ENCODE results near the gene GTPBP6.

DNA sequence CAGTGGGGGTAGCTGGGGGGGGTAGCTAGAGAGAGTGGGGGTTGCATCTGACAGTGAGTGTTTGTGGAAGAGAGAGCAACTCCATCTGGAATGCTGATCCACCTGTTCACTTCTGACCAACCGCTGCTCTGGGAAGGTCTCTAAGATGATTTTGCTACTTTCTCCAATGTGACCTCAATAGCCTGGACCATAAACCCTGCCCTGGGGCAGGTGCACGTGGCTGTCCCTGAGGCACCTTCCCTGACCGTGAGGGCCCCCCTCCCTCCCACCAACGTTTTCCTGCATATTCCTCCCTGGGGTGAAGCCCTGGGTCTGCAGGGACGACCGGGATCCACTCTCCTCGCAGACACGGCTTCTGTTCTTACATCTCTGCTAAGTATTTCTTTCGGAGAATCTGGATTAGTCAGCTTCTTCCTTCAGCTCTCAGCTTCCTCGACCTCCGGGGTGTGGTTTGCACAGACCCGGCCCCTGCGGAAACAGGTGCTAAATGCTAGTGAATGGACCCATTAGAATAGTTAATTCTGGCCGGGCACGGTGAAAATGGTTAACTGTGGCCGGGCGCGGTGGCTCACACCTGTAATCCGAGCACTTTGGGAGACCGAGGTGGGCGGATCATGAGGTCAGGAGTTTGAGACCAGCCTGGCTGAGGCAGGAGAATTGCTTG is 58.8 kb downstream of the GTPBP6 start:
- no peak for TF ChIP-seq EZH2phosphoT487 (IDR thresholded peaks at IDR 0.05; ENCODE audit: borderline replicate concordance)
- no peak for TF ChIP-seq FOSL1 (IDR thresholded peaks at IDR 0.05; ENCODE audit: low read depth)
- no peak for TF ChIP-seq RAD21 (IDR thresholded peaks at IDR 0.05; ENCODE audit: low read depth)
- TF ChIP-seq, protein P1, sequence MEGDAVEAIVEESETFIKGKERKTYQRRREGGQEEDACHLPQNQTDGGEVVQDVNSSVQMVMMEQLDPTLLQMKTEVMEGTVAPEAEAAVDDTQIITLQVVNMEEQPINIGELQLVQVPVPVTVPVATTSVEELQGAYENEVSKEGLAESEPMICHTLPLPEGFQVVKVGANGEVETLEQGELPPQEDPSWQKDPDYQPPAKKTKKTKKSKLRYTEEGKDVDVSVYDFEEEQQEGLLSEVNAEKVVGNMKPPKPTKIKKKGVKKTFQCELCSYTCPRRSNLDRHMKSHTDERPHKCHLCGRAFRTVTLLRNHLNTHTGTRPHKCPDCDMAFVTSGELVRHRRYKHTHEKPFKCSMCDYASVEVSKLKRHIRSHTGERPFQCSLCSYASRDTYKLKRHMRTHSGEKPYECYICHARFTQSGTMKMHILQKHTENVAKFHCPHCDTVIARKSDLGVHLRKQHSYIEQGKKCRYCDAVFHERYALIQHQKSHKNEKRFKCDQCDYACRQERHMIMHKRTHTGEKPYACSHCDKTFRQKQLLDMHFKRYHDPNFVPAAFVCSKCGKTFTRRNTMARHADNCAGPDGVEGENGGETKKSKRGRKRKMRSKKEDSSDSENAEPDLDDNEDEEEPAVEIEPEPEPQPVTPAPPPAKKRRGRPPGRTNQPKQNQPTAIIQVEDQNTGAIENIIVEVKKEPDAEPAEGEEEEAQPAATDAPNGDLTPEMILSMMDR (IDR thresholded peaks at IDR 0.05 in 2 of 3, conservative IDR thresholded peaks at IDR 0.05 in 1 of 3; ENCODE audit: borderline replicate concordance in 1 of 3, insufficient read depth in 1 of 3, low read depth in 2 of 3, low read length in 2 of 3), result no peak
- TF ChIP-seq POLR2AphosphoS5 (IDR thresholded peaks at IDR 0.05; ENCODE audit: low read depth, low read length), result no peak
- TF ChIP-seq, protein P2, sequence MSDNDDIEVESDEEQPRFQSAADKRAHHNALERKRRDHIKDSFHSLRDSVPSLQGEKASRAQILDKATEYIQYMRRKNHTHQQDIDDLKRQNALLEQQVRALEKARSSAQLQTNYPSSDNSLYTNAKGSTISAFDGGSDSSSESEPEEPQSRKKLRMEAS (IDR thresholded peaks at IDR 0.05), result no peak
- TF ChIP-seq, protein P3, sequence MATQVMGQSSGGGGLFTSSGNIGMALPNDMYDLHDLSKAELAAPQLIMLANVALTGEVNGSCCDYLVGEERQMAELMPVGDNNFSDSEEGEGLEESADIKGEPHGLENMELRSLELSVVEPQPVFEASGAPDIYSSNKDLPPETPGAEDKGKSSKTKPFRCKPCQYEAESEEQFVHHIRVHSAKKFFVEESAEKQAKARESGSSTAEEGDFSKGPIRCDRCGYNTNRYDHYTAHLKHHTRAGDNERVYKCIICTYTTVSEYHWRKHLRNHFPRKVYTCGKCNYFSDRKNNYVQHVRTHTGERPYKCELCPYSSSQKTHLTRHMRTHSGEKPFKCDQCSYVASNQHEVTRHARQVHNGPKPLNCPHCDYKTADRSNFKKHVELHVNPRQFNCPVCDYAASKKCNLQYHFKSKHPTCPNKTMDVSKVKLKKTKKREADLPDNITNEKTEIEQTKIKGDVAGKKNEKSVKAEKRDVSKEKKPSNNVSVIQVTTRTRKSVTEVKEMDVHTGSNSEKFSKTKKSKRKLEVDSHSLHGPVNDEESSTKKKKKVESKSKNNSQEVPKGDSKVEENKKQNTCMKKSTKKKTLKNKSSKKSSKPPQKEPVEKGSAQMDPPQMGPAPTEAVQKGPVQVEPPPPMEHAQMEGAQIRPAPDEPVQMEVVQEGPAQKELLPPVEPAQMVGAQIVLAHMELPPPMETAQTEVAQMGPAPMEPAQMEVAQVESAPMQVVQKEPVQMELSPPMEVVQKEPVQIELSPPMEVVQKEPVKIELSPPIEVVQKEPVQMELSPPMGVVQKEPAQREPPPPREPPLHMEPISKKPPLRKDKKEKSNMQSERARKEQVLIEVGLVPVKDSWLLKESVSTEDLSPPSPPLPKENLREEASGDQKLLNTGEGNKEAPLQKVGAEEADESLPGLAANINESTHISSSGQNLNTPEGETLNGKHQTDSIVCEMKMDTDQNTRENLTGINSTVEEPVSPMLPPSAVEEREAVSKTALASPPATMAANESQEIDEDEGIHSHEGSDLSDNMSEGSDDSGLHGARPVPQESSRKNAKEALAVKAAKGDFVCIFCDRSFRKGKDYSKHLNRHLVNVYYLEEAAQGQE (IDR thresholded peaks at IDR 0.05; ENCODE audit: low read depth), result no peak
- TF ChIP-seq EZH2 (IDR thresholded peaks at IDR 0.05), result no peak
- no peak for TF ChIP-seq YY1 (IDR thresholded peaks at IDR 0.05; ENCODE audit: extremely low read depth, insufficient replicate concordance, low read depth, low read length)
- no peak for TF ChIP-seq JUND (IDR thresholded peaks at IDR 0.05)
- TF ChIP-seq, protein P4, sequence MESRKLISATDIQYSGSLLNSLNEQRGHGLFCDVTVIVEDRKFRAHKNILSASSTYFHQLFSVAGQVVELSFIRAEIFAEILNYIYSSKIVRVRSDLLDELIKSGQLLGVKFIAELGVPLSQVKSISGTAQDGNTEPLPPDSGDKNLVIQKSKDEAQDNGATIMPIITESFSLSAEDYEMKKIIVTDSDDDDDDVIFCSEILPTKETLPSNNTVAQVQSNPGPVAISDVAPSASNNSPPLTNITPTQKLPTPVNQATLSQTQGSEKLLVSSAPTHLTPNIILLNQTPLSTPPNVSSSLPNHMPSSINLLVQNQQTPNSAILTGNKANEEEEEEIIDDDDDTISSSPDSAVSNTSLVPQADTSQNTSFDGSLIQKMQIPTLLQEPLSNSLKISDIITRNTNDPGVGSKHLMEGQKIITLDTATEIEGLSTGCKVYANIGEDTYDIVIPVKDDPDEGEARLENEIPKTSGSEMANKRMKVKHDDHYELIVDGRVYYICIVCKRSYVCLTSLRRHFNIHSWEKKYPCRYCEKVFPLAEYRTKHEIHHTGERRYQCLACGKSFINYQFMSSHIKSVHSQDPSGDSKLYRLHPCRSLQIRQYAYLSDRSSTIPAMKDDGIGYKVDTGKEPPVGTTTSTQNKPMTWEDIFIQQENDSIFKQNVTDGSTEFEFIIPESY (IDR thresholded peaks at IDR 0.05; ENCODE audit: extremely low read depth, insufficient replicate concordance, low read length), result no peak

Measured in HCT116 (cell line).